Stimulated activated CD8-positive, alpha-beta memory T cell treated with anti-CD3 and anti-CD28 coated beads, Interleukin-7, amount 100 ng/mL, for 24 hours (primary cell): ENCODE data around the gene DENND1A.
"Not testable (repeated sequence)": the region's sequence is repeated elsewhere in the genome, so short reads cannot be mapped to it uniquely, and the experiment has no call there.

Experiments used
- DNase-seq: peaks from one replicate; pipeline ENCODE4 v3.0.0-alpha.2; 2020; ENCODE audit warnings: low read depth

DENND1A gene

GRCh38 chr9:123457583-123457982 lies 472.3 kb downstream of the DENND1A start:
- DNase-seq, result no peak

GRCh38 chr9:123456011-123456410 lies 473.9 kb downstream of the DENND1A start:
- DNase-seq, result no peak

GRCh38 chr9:123455187-123455586 lies 474.7 kb downstream of the DENND1A start:
- no peak for DNase-seq

GRCh38 chr9:123454361-123454760 lies 475.6 kb downstream of the DENND1A start:
- DNase-seq, result no peak

- DNase-seq, result no peak
Observed at GRCh38 chr9:123453831-123454321, 476.1 kb downstream of the DENND1A start.

GRCh38 chr9:123453076-123453667 lies 476.8 kb downstream of the DENND1A start:
- no peak for DNase-seq

- DNase-seq, result no peak
Observed at GRCh38 chr9:123450996-123451395, 478.9 kb downstream of the DENND1A start.

GRCh38 chr9:123450098-123450770 lies 479.7 kb downstream of the DENND1A start:
- no peak for DNase-seq

- DNase-seq, result no peak
Observed at GRCh38 chr9:123447934-123448646, 481.8 kb downstream of the DENND1A start.

- no peak for DNase-seq
Observed at GRCh38 chr9:123445981-123446610, 483.8 kb downstream of the DENND1A start.

- DNase-seq, result no peak
Observed at GRCh38 chr9:123445116-123445515, 484.8 kb downstream of the DENND1A start.

GRCh38 chr9:123441769-123442168 lies 488.2 kb downstream of the DENND1A start:
- no peak for DNase-seq

GRCh38 chr9:123440256-123440655 lies 489.7 kb downstream of the DENND1A start:
- DNase-seq, result no peak

- DNase-seq, result no peak
Observed at GRCh38 chr9:123438821-123439220, 491.1 kb downstream of the DENND1A start.

- DNase-seq, result no peak
Observed at GRCh38 chr9:123438321-123438720, 491.6 kb downstream of the DENND1A start.

GRCh38 chr9:123437201-123437600 lies 492.7 kb downstream of the DENND1A start:
- no peak for DNase-seq

GRCh38 chr9:123435471-123435870 lies 494.5 kb downstream of the DENND1A start:
- DNase-seq, result no peak

GRCh38 chr9:123434619-123435240 lies 495.2 kb downstream of the DENND1A start:
- no peak for DNase-seq

- DNase-seq, result no peak
Observed at GRCh38 chr9:123432331-123433236, 497.3 kb downstream of the DENND1A start.

GRCh38 chr9:123431581-123431980 lies 498.3 kb downstream of the DENND1A start:
- no peak for DNase-seq

- not testable (repeated sequence) for DNase-seq
Observed at GRCh38 chr9:123428450-123428849, 501.5 kb downstream of the DENND1A start.
